IPS DF 6.9 (cell line): Measurements from ENCODE around the gene FAT1.

Experiments
- DNase-seq: peaks from one replicate; pipeline ENCODE4 v3.0.0-alpha.2; 2013; ENCODE audit warnings: low read depth, low spot score
- H3K27ac ChIP-seq: one replicate; pipeline ENCODE4 v1.5.1; 2013; ENCODE audit warnings: low read length, control low read depth
- H3K27me3 ChIP-seq: 2 replicates; pipeline ENCODE4 v1.6.1; 2013; ENCODE audit warnings: mild to moderate bottlenecking, low read length; ENCODE audit not compliant: control insufficient read depth, insufficient read depth
- H3K36me3 ChIP-seq: 2 replicates; pipeline ENCODE4 v1.6.1; 2013; ENCODE audit warnings: low read length; ENCODE audit not compliant: control insufficient read depth, insufficient read depth
- H3K4me1 ChIP-seq: 2 replicates; pipeline ENCODE4 v1.6.1; 2013; ENCODE audit warnings: low read length; ENCODE audit not compliant: control insufficient read depth, insufficient read depth
- H3K4me3 ChIP-seq: 2 replicates; pipeline ENCODE4 v1.5.1; 2013; ENCODE audit warnings: mild to moderate bottlenecking, low read length
- H3K9me3 ChIP-seq: 2 replicates; pipeline ENCODE4 v1.6.1; 2013; ENCODE audit warnings: low read length, inconsistent platforms; ENCODE audit not compliant: control insufficient read depth, insufficient read depth
- WGBS: extraction: QIAGEN DNeasy Blood & Tissue Kit; methylation state at CpG from one replicate; pipeline ENCODE4 v1.1.7; 2013; ENCODE audit warnings: mixed read lengths, missing lambda C conversion rate; ENCODE audit not compliant: insufficient read length, insufficient coverage; 5-methylcytosine and 5-hydroxymethylcytosine counted together

Gene FAT1

DNA sequence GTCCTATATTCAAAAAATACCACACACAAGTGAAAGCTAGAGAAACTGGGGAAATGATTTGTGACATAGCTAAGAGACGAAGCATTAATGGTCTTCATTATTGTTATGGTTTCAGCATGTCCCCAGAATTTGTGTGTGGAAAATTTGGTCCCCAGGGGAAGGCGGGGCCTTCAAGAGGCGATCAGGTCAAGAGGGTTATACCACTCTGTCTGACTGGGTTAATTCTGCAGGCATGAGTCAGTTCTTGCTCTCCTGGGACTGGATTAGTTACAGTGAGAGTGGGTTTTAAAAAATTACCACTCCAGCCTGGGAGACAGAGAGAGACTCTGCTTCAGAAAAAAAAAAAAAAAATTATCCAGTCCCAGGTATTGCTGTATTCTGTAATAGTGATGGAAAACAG, 166.2 kb downstream of the FAT1 start:
- no peaks in the 10 kb centered on the region for H3K4me1 ChIP-seq
- no CpG with 5 or more reads among the region's 3 CpGs for WGBS
- no peaks in the 10 kb centered on the region for H3K36me3 ChIP-seq
- H3K4me3 ChIP-seq = no peak overlapping the region
- no peak for DNase-seq
- H3K27ac ChIP-seq = no peak overlapping the region
- H3K9me3 ChIP-seq = no peaks in the 10 kb centered on the region
- no peaks in the 10 kb centered on the region; the same call in 1 of the 2 replicates for H3K27me3 ChIP-seq

DNA sequence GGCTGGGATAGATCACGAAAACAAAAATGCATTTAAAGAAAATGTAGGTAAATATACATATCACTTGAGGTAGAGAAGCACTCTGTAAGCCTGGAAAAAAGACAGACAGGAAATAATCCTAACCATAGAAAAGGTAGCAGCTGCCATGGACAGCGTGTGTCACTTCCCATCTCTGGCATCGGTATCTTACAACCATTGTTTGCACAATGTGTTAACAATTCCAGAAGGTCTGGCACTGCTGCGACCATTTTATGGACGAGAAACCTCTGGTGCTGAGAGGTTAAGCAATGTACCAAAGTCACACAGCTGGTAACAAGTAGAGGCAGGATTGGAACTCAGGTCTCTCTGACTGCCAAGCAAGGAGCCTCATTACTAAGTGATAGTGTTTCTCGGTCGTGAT, 166.6 kb downstream of the FAT1 start:
- no peaks in the 10 kb centered on the region for H3K9me3 ChIP-seq

DNA sequence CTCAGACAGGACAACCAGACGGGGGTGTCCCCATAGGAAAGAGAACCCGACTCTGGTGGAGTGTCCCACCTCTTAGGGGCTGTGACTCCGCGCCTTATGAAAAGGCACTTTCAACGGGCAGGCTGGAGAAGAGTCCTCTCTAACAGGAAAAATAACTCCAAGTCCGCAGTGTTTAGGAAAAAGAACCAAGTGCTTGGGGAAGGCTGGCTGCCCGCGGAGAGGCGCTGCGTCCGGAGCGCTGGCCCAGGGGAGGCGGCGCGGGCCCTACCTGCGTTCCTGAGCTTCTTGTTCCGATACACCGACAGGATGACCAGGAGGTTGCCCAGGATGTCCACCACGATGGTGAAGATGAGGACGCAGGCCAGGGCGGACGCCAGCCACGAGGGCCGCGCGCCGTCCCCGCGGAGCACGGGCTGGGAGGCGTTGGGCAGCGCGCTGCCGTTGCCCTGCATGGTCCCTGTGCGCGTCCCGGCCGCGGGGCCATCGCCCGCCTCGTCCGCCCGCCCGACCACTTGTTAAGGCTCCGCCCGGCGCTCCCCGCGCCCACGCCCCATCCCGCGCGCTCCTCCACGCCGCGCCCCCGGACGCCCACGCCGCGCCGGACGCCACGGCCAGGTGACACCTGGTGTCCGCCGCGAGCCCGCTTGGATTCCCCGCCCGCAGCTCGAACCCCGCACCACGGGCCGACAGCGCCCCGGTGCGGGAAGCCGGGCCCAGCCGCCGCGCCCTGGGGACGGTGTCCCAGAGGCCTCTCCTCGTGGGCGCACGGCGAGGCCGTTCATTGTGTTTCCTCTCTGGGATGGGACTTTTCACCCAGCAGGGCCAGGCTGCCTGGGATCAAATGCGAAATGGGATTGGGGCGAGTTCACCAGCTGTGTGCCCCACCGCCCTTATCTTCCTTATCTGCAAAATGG, 168.5 kb downstream of the FAT1 start, which contains the start of gene MTNR1A:
MTNR1A (minus strand) TSS at position 654 of the 914 bp plus-strand sequence; CDS start at position 452, 202 bp downstream.
- peak within 1 kb of the TSS; percentile 67 for H3K4me3 ChIP-seq
- no CpG with 5 or more reads among the region's 91 CpGs for WGBS
- no peaks in the 10 kb centered on the region for H3K4me1 ChIP-seq
- no peaks in the 10 kb centered on the region for H3K36me3 ChIP-seq
- H3K27ac ChIP-seq = no peak within 1 kb of the TSS
- DNase-seq = no peak
- no peaks in the 10 kb centered on the region for H3K9me3 ChIP-seq
- H3K27me3 ChIP-seq = no peaks in the 10 kb centered on the region; the same call in 1 of the 2 replicates

More for the DNA sequence above, 166.6 kb downstream of the FAT1 start:
- Histone ChIP-seq H3K4me3 (no peak overlapping the region), H3K4me1 (no peaks in the 10 kb centered on the region), H3K36me3 (no peaks in the 10 kb centered on the region), H3K27ac (no peak overlapping the region), H3K27me3 (no peaks in the 10 kb centered on the region; the same call in 1 of the 2 replicates)
- DNase-seq = no peak
- no CpG with 5 or more reads among the region's 7 CpGs for WGBS

GRCh38 chr4:186554539-186554913, 169.1 kb downstream of the FAT1 start:
- no peaks in the 10 kb centered on the region for H3K9me3 ChIP-seq
- DNase-seq = no peak

DNA sequence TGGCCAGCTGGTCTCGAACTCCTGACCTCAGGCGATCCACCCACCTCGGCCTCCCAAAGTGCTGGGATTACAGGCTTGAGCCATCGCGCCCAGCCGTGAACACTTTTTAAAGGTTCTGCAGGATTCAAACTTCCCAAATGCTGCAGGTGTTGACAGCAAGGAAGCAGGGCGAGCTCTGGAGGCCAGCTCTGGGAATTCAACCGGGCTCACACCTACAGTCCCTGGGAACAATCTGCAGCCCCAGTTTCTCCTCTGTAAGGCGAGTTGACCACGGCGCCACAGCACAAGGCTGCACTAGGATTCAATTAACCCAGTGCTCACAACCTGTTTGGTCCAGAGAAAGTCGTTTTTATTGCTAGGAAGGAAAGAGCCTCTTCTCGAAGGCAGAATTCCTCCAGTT, 169.9 kb downstream of the FAT1 start:
- DNase-seq = no peak
- H3K27me3 ChIP-seq = no peaks in the 10 kb centered on the region; the same call in 1 of the 2 replicates
- H3K9me3 ChIP-seq = no peaks in the 10 kb centered on the region
- H3K4me3 ChIP-seq = no peak overlapping the region
- H3K36me3 ChIP-seq = no peaks in the 10 kb centered on the region
- H3K27ac ChIP-seq = no peak overlapping the region
- WGBS = no CpG with 5 or more reads among the region's 13 CpGs
- H3K4me1 ChIP-seq = no peaks in the 10 kb centered on the region

More at GRCh38 chr4:186554539-186554913, 169.1 kb downstream of the FAT1 start:
- Histone ChIP-seq H3K4me3 (peak overlapping the region; percentile 67; the same call in 1 of the 2 replicates), H3K4me1 (no peaks in the 10 kb centered on the region), H3K27me3 (no peaks in the 10 kb centered on the region; the same call in 1 of the 2 replicates), H3K36me3 (no peaks in the 10 kb centered on the region), H3K27ac (no peak overlapping the region)
- no CpG with 5 or more reads among the region's 12 CpGs for WGBS

GRCh38 chr4:186551849-186552248, 171.8 kb downstream of the FAT1 start:
- H3K4me1 ChIP-seq = no peaks in the 10 kb centered on the region
- no peak overlapping the region for H3K27ac ChIP-seq
- no peak overlapping the region for H3K4me3 ChIP-seq
- H3K9me3 ChIP-seq = no peaks in the 10 kb centered on the region
- no peaks in the 10 kb centered on the region for H3K36me3 ChIP-seq
- no CpG with 5 or more reads among the region's 2 CpGs for WGBS
- H3K27me3 ChIP-seq = no peaks in the 10 kb centered on the region; the same call in 1 of the 2 replicates
- DNase-seq = no peak

- Histone ChIP-seq H3K27me3 (no peaks in the 10 kb centered on the region), H3K36me3 (no peaks in the 10 kb centered on the region), H3K27ac (no peak overlapping the region), H3K4me3 (no peak overlapping the region), H3K9me3 (no peaks in the 10 kb centered on the region; the same call in 1 of the 2 replicates), H3K4me1 (no peaks in the 10 kb centered on the region)
- no peak for DNase-seq
- WGBS = no CpG with 5 or more reads among the region's 7 CpGs
These were observed 178.2 kb downstream of the FAT1 start for GRCh38 chr4:186545436-186545835.

DNA sequence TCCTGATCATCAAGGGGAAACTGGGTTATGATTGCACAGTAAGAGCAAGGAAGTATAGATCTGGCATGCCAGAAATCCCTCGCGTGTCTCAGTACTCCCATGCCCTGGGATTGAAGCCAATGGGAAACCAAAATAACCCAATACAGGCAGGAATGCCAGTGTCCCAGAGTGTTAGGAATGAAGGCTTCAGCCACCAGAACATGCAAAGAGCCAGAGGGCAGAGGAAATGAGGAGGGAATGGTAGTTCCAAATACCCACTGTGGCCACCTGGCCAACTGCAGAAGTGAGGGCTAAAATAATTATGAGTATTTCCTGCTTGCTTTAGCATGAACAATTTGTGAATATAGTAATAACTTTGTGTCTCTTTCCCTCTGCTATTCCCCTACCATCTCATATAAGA, 180.4 kb downstream of the FAT1 start:
- Histone ChIP-seq H3K36me3 (no peaks in the 10 kb centered on the region), H3K4me3 (no peak overlapping the region), H3K27ac (no peak overlapping the region), H3K27me3 (no peaks in the 10 kb centered on the region), H3K9me3 (no peaks in the 10 kb centered on the region; the same call in 1 of the 2 replicates), H3K4me1 (no peaks in the 10 kb centered on the region)
- no peak for DNase-seq
- WGBS = no CpG with 5 or more reads among the region's 2 CpGs

DNA sequence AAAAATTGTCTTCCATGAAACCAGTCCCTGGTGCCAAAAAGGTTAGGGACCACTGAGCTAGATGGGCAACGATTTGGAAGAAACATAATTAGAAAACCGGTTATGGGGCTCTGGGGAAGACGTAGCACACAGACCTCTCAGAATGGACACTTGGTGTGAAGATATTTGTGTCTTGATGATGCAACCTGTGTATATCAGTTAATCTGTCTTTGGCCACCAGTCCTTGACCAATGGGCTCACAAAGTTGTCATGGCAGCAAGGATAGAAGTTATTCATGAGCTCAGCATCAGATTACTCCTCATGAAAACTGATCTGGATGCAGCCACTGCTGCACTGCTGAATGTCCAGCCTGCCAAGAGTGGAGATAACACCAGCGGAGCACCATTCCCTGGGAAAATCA, 181.9 kb downstream of the FAT1 start:
- no peaks in the 10 kb centered on the region for H3K27me3 ChIP-seq
- no peaks in the 10 kb centered on the region; the same call in 1 of the 2 replicates for H3K9me3 ChIP-seq
- H3K4me3 ChIP-seq = no peak overlapping the region
- no CpG with 5 or more reads among the region's 4 CpGs for WGBS
- no peaks in the 10 kb centered on the region for H3K4me1 ChIP-seq
- DNase-seq = no peak
- H3K27ac ChIP-seq = no peak overlapping the region
- H3K36me3 ChIP-seq = no peaks in the 10 kb centered on the region

DNA sequence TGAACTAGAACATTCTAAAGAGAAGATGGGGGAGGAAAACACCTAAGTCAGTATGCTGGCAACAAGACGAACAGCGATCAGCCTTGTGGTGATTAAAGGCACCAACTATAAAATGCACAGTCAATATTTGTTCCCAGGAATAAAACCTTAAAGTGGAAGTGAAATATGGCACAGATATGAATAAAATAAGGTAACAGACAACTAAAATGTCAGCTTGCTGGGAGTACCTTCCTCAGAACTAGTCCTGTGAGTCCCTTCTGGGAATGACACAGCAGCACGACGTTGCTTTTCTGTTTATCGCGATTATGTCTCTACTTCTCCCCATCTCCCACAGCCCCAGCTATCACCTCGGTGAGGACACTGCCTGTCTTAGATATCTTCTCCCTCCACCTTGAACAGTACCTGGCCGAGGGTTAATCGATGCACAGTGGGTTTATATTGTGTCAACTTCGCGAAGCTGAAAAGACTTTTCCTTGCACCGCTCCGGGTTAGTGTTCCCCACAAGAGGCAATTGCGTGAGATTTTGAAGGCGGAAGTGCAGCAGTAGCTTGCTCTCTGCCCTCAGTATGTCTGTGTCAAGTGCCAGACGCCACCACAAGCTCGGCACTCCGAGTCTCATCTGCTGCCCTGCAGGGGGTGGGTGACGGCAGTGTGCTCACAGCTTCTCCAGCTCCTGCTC, 185.7 kb downstream of the FAT1 start:
- Histone ChIP-seq H3K27me3 (no peaks in the 10 kb centered on the region), H3K4me3 (no peak overlapping the region), H3K27ac (no peak overlapping the region), H3K9me3 (no peaks in the 10 kb centered on the region), H3K4me1 (no peaks in the 10 kb centered on the region), H3K36me3 (no peaks in the 10 kb centered on the region)
- DNase-seq = no peak
- no CpG with 5 or more reads among the region's 19 CpGs for WGBS
